HG03460 (cell line): ENCODE results near the gene PSAT1.

Source experiments
- ATAC-seq: cut with Tn5 transposase; IDR thresholded peaks from one replicate; pipeline ENCODE4 v1.9.1; 2021; ENCODE audit not compliant: unreplicated experiment

Gene PSAT1

GRCh38 chr9:78316166-78316892 is 19.4 kb downstream of the PSAT1 start:
- no peak for ATAC-seq

- ATAC-seq: no peak
Observed at GRCh38 chr9:78319197-78320029, 22.5 kb downstream of the PSAT1 start.

GRCh38 chr9:78320030-78320693 is 23.2 kb downstream of the PSAT1 start:
- no peak for ATAC-seq

GRCh38 chr9:78320875-78321496 is 24.1 kb downstream of the PSAT1 start:
- no peak for ATAC-seq

GRCh38 chr9:78321505-78321904 is 24.6 kb downstream of the PSAT1 start:
- no peak for ATAC-seq

GRCh38 chr9:78324068-78324650 is 27.2 kb downstream of the PSAT1 start:
- no peak for ATAC-seq

GRCh38 chr9:78324682-78325081 is 27.8 kb downstream of the PSAT1 start:
- no peak for ATAC-seq

GRCh38 chr9:78325343-78325742 is 28.4 kb downstream of the PSAT1 start:
- no peak for ATAC-seq

GRCh38 chr9:78325846-78326360 is 29.0 kb downstream of the PSAT1 start:
- ATAC-seq: no peak

- ATAC-seq: no peak
Observed at GRCh38 chr9:78326564-78326963, 29.6 kb downstream of the PSAT1 start.

GRCh38 chr9:78332381-78332780 is 35.5 kb downstream of the PSAT1 start:
- no peak for ATAC-seq

GRCh38 chr9:78348848-78349247 is 51.9 kb downstream of the PSAT1 start:
- no peak for ATAC-seq

- no peak for ATAC-seq
Observed at GRCh38 chr9:78351816-78352215, 54.9 kb downstream of the PSAT1 start.

- no peak for ATAC-seq
Observed at GRCh38 chr9:78354324-78354973, 57.5 kb downstream of the PSAT1 start.

- ATAC-seq: no peak
Observed at GRCh38 chr9:78354989-78355388, 58.1 kb downstream of the PSAT1 start.

GRCh38 chr9:78356634-78357033 is 59.7 kb downstream of the PSAT1 start:
- ATAC-seq: no peak

GRCh38 chr9:78357165-78357873 is 60.4 kb downstream of the PSAT1 start:
- peak; percentile 52 for ATAC-seq

GRCh38 chr9:78358329-78359051 is 61.6 kb downstream of the PSAT1 start:
- ATAC-seq: no peak

- no peak for ATAC-seq
Observed at GRCh38 chr9:78363221-78363620, 66.3 kb downstream of the PSAT1 start.
